GM12873 (cell line): ENCODE measurements around the gene NEURL3.

Experiments used
- TF ChIP-seq, protein P1 (sequence below): IDR thresholded peaks from 2 replicates; pipeline ENCODE4 v1.5.1; 2012; ENCODE audit warnings: low read depth, mild to moderate bottlenecking, moderate library complexity, low read length, control low read depth; ENCODE audit not compliant: insufficient read depth; ENCODE audit errors: missing control alignments

The NEURL3 gene

DNA sequence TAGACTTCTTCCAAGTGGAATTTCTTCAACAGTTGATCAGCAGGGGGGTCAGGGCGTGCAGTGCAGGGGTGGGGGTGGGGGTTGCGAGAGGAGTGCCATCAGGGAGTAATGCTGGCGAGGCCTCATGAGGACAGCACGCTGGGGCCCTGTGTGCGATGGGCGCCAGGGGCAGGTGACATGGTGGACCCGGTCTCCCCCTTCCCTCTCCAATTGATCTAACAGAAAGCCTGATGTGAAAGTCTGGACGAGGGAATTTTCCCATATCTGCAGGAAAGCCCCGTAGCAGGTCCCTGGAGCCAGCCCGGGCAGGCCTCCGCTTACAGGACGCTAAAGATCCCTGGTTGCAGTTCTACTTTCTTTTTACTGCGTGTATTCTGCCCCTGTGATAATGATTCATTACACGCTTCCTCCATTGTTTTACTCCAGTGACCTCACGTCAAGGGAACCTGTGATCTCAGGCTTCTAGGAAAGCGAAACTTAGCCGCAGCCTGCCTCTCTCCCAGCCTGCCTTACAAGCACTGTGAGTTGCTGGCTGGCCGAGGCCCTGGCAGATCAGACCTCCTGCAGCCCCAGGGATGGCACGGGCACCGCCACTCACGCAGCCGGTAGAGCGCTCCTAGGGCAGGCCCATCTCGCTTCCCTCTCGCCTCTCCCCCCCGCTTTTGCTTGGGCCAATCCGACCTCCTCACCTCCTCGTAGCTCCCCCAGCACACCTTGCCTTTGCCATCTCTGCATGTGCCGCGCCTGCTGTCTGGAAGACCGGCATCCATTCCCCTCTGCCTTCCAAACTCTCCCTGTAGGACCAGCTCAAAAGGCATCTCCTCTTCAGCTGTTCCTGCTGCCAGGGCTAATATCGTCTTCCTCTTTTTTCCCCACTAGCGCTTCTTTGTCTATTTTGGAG is 19.2 kb downstream of the NEURL3 start:
- TF ChIP-seq, protein P1, sequence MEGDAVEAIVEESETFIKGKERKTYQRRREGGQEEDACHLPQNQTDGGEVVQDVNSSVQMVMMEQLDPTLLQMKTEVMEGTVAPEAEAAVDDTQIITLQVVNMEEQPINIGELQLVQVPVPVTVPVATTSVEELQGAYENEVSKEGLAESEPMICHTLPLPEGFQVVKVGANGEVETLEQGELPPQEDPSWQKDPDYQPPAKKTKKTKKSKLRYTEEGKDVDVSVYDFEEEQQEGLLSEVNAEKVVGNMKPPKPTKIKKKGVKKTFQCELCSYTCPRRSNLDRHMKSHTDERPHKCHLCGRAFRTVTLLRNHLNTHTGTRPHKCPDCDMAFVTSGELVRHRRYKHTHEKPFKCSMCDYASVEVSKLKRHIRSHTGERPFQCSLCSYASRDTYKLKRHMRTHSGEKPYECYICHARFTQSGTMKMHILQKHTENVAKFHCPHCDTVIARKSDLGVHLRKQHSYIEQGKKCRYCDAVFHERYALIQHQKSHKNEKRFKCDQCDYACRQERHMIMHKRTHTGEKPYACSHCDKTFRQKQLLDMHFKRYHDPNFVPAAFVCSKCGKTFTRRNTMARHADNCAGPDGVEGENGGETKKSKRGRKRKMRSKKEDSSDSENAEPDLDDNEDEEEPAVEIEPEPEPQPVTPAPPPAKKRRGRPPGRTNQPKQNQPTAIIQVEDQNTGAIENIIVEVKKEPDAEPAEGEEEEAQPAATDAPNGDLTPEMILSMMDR, result no peak

DNA sequence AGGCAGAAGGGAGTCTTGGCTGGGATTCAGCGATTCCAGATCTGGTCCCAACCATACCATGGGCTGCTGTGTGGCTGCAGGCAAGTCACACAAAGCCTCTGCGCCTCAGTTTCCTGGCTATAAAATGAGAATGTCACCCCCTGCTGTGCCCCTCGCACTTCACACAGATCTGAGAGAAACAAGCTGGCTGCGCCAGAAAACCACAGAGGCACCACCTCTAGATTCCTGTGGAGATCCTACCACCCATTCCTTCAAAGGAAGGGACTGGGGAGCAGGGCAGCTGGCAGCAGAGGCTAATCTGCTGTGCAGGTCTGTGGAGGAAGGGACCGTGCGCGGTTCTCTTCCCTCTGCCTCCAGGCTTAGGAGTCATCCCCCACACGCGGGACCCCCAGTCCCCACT is 19.8 kb downstream of the NEURL3 start:
- TF ChIP-seq, protein P1, result no peak

DNA sequence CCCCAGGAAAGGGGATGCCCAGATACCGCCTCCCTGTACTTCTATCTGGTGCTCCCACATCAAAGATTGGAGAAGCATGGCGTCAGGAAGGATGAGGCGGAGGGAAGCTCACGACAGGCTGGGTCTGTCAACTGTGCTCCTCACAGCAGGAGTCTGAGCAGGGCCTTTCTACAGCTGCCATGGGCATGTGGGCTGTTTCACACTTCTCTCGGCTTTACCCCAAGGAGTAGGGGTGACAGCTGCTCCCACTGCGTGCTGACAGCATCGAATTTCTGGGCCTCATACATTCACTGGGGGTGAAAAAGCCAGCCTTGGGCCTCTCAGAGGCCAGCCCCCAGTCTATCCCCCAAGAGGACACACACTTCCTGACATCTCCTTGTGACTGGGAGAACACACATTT is 21.1 kb downstream of the NEURL3 start:
- TF ChIP-seq, protein P1, result no peak

DNA sequence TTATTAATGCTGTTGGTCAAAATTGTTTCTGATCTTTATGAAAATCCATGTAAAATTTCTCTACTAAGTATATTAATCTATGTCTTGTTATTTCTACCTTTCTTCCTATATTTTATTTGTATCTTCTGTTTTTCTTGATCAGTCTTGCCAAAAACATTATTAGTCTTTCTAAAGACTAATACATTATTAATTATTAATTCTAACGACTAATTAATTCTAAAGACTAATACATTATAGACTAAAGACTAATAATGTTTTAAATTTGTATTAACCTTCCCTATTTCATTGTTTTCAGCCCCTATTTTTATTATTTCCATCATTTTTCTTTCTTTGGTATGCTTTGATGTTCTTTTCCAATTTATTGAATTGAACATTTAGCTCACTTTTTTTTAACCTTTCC is 27.7 kb downstream of the NEURL3 start:
- TF ChIP-seq, protein P1, result no peak

DNA sequence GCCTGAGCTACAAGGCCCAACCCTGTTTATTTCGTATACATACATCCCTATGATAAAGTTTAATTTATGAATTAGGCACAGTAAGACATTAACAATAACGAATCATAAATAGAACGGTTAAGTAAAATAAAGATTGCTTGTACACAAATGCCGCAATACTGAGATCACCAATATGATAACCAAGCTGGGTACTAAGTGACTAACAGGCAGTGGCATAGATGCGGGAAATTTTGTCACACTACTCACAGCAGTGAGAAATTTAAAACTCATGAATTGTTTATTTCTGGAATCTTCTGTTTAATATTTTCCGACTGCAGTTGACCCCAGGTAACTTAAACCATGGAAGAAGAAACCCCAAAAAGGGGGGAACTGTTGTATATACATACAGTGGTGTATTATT is 33.4 kb downstream of the NEURL3 start:
- TF ChIP-seq, protein P1, result no peak

DNA sequence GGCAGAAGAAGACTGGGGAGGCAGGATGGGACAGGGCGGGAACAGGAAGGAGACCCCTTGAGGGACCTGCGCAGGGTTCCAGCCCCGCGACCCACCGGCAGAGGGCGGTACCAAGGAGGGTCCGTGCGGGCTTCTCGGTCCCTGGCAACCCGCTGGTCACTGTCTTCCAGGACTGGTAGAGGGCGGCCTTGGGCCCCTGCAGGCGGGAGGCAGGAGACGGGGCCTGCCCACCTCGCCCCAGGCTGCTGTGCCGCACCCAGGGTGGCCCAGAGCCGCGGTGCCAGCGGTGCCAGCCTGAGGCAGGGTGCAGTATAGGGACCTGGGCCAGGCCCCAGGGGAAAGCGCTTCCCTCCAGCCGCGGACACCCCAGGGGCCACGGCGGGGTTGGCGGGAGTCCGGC is 34.5 kb downstream of the NEURL3 start:
- TF ChIP-seq, protein P1, result peak; percentile 80

DNA sequence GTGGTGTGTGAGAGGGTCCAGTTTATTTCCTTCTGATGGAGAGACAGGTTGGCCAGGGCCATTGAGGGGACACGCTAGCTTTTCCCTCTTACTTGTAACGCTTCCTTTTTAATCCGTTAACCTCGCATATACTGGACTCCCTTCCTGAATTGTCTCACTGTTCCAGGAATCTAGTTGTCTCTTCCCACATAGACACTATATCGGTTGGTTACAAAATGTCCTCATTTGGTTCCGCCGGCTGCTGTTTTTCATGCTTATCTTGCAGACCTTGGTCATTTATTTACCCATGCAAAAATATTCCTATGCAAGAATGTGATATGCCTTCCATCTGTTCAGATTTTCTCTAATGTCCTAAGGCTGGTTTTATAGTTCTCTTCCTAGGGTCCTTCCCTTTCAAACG is 35.0 kb downstream of the NEURL3 start:
- TF ChIP-seq, protein P1, result no peak
